NCI-H460 (cell line): Measurements from ENCODE around the gene AFG1L. TPM values are rescaled to one million over a fixed set of nuclear protein-coding genes. Genes with fewer than 3 reads are reported as not detected.

Experiments used
- DNase-seq: peaks from one replicate; pipeline ENCODE4 v3.0.0-alpha.2; 2016; ENCODE audit warnings: low read depth; ENCODE audit errors: extremely low read depth
- small RNA-seq, 2 experiments: library from RNA; depleted of rRNA; stranded (forward); fragments of <200 nt; gene quantifications; one replicate each; pipeline ENCODE3, GENCODE V24; 2014
- total RNA-seq: library from RNA; depleted of rRNA; stranded (reverse); fragments of >200 nt; shearing (Covaris generic); gene quantifications from 2 replicates; pipeline ENCODE4 v1.2.3, GENCODE V29; 2014; rRNA removed

AFG1L gene
- total RNA-seq, 1 experiment from 2014 or later, result 2.3 TPM

GRCh38 chr6:108566406-108566805 lies 271.6 kb downstream of the AFG1L start:
- DNase-seq, result no peak

DNA sequence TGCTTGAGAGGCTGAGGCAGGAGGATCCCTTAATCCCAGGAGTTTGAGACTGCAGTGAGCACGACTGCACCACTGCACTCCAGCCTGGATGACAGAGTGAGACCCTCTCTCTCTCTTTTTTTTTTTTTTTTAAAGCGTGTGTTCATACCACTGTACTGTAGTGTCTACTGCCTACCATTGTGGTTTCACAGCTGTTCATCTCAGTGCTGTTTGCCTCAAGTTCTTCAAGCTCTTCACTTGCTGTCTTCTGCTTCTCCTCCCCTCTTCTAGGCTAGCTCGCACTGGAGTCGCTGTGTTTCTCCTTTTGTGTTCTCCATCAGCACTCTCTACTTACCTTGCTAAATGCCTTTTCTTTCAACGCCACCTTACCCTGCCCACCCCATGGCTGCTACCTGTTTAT lies 273.2 kb downstream of the AFG1L start:
- no peak for DNase-seq

DNA sequence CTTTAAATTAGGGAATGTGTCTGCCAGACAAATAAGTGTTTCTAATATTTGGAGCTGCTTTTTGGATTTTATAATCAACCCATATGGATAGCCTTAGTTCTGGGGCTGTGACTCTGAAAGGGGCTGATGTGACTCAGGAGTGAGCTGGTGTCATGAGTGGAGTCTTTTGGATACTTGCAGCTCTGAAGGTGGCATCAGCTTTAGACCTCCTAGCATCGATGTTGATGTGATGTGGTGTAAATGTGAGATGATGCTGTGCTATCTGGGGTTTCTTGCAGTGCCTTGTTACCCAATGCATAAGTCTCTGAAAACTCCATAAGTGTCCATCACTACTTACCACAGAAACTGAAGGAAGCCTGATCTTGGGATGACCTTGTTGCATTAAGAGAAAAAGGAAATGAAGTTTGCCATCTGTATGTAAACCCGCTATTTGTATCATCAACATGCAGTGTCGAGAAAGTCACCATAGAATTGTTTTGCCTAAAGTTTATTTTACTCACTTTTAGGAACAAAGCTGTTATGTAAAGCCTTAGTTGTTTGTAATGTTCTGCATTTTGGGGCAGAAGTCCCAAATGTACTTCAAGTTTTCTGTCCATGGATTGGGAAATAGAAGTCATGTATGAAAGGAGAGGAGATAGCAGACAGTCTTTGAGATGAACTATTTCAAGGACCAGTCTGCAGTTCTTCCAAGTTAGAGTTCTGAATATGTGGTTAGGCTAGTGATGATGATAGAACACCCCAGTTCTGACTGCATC lies 273.9 kb downstream of the AFG1L start:
- no peak for DNase-seq

- DNase-seq, result no peak
These were observed 275.7 kb downstream of the AFG1L start for GRCh38 chr6:108570517-108570916.

GRCh38 chr6:108574457-108575141 lies 279.7 kb downstream of the AFG1L start:
- DNase-seq, result no peak

Small RNA genes lying within 50 kb of the gene (small RNA-seq; reads per million reads assigned to genes)
- gene AL356121.1 (0 reads per million in 2 experiments), gene AL391646.1 (0 reads per million in 2 experiments), gene RNA5SP212 (0 reads per million in 2 experiments), gene RNU6-1144P (0 reads per million in 2 experiments), gene RNU6-770P (0 reads per million in 2 experiments), gene Z98742.2 (0 reads per million in 2 experiments)

Other genes with a start within 250 kb of the AFG1L start
- 34.2 and 43.0 TPM in 2 replicates for gene OSTM1, start 220.3 kb upstream of the AFG1L start, total RNA-seq
- not detected in 2 replicates for gene NR2E1, start 129.0 kb upstream of the AFG1L start, total RNA-seq
- 109 and 117 TPM in 2 replicates for gene SNX3, start 34.0 kb upstream of the AFG1L start, total RNA-seq